Mucosa of descending colon (tissue), 3 donors: ENCODE results near the gene RBM48. TPM values are rescaled to one million over a fixed set of nuclear protein-coding genes. Genes with fewer than 3 reads are reported as not detected.
"Not testable (repeated sequence)": the region's sequence is repeated elsewhere in the genome, so short reads cannot be mapped to it uniquely, and the experiment has no call there.

ENCODE experiments used
- ATAC-seq: fragments of 200-7000 bp; cut with Tn5 transposase; one replicate; pipeline ENCODE4 v1.9.1; 2020; ENCODE audit warnings: mild to moderate bottlenecking, moderate library complexity
- DNase-seq, 3 donors: peaks; one replicate each; pipeline ENCODE4 v3.0.0-alpha.2; 2020
- H3K36me3 ChIP-seq: fragments of 200-600 bp; one replicate; pipeline ENCODE4 v1.8.0; 2021; ENCODE audit warnings: low read depth, mild to moderate bottlenecking
- H3K4me1 ChIP-seq: fragments of 200-600 bp; one replicate; pipeline ENCODE4 v1.8.0; 2021; ENCODE audit warnings: low read depth, mild to moderate bottlenecking
- H3K4me3 ChIP-seq: fragments of 200-600 bp; one replicate; pipeline ENCODE4 v1.8.0; 2021; ENCODE audit warnings: mild to moderate bottlenecking
- H3K9me3 ChIP-seq: fragments of 200-600 bp; one replicate; pipeline ENCODE4 v1.8.0; 2021; ENCODE audit warnings: mild to moderate bottlenecking
- CTCF ChIP-seq: fragments of 200-600 bp; IDR thresholded peaks from one replicate; pipeline ENCODE4 v1.8.0; 2022; ENCODE audit warnings: antibody characterized with exemption, mild to moderate bottlenecking
- intact Hi-C, 2 donors: fragments of 100-400 bp; cut with DNase I in 1 of 2; cut with micrococcal nuclease in 1 of 2; formaldehyde crosslinking; loops; one replicate each; pipeline versions ENCODE4 v1.11.0 to v1.11.1; 2022; cut with DNase I, micrococcal nuclease
- long read RNA-seq, 2 donors: library from polyadenylated mRNA; unstranded; transcript quantifications; one replicate each; pipeline ENCODE4 v2.0.0, GENCODE V29; 2019 to 2021
- total RNA-seq, 3 donors: library from RNA; stranded (reverse); fragmentation: NEBNext Ultra II Directional in 2 of 3; extraction: Animal tissue kit (Norgen Biotek cat#: 25700) in 2 of 3; gene quantifications; one replicate each; pipeline versions ENCODE4 v1.2.1 to v1.2.4, GENCODE V29; 2021 to 2023
- donor health status: DM: no; HTN: no; CAD: no; lungs with moderate emphysema.
- donor health status: DM: no; HTN: no; CAD: no.
- donor health status: DM: no; HTN: yes; CAD: no.

Gene RBM48
- 10 to 100 TPM in 2 of 3 donors, 1 to 10 TPM in 1; 8.7 to 12.9 (median 12.3) TPM for total RNA-seq
- long read RNA-seq, donor 1, transcript RBM48-201 (5 exons, 1,742 nt) = major isoform, 13 of 20 reads
- long read RNA-seq, donor 1, partial matches to known transcripts = 2 of 20 reads
- long read RNA-seq, donor 1, other reads (novel, unspliced or antisense) = 5 of 20 reads
- long read RNA-seq, donor 2, partial matches to known transcripts = 0 of 4 reads
- long read RNA-seq, donor 2, other reads (novel, unspliced or antisense) = 0 of 4 reads

GRCh38 chr7:92528188-92528957 lies at the start of gene RBM48, which contains the start of gene PEX1:
Gene RBM48, plus strand, starts transcription at chr7:92528795. Its CDS starts 19 bp downstream, at chr7:92528814.
Gene PEX1, minus strand, starts transcription at chr7:92528520. Its CDS starts 85 bp downstream, at chr7:92528435.
- Histone ChIP-seq H3K4me1 (peaks cover 9% of the 10 kb centered on the region), H3K4me3 (peak within 1 kb of the TSS; percentile 88), H3K36me3 (no peaks in the 10 kb centered on the region), H3K9me3 (no peaks in the 10 kb centered on the region)
- TF ChIP-seq CTCF = peak; percentile 67
- intact Hi-C loops = no loop called here
- peak; percentile 96 to 98 (median 97) for DNase-seq
- ATAC-seq = peak; percentile 98

DNA sequence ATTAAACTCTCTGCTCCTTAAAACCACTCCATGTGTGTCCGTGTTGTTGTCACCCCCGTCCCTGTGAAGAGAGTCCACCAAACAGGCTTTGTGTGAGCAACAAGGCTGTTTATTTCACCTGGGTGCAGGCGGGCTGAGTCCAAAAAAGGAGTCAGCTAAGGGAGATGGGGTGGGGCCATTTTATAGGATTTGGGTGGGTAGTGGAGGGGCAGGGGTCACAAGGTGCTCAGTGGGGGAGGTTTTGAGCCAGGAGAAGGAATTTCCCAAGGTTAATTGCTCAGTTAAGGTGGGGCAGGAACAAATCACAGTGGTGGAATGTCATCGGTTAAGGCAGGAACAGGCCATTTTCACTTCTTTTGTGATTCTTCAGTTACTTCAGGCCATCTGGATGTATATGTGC lies 49.4 kb upstream of the RBM48 start:
- H3K4me1 ChIP-seq, H3K9me3 ChIP-seq, H3K4me3 ChIP-seq, H3K36me3 ChIP-seq, intact Hi-C loops: not testable (repeated sequence)
- DNase-seq (peak in 1 of 3 donors; percentile 22), ATAC-seq (peak; percentile 74)

- DNase-seq, H3K36me3 ChIP-seq, H3K4me1 ChIP-seq, H3K9me3 ChIP-seq, H3K4me3 ChIP-seq, intact Hi-C loops, ATAC-seq: not testable (repeated sequence)
These were observed 45.0 kb upstream of the RBM48 start for GRCh38 chr7:92483624-92484023.

DNA sequence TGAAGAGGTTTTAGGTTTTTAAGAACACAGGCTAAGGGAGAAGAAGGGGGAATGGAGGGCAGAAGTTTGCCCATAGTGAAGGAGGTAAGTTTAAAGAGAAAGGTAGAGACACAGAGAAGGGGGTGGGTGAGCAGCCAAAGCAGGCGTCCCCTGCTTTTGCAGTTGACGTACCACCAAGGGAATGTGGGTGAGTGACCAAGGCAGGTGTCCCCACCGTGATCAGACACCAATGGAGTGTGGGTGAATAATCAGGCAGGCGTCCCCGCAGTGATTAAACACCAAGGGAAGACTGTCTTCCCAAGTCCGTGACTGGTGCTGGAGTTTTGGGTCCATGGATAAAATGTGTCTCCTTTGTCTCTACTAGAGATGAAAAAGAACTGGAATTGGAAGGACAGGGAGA lies 44.4 kb upstream of the RBM48 start:
- H3K4me3 ChIP-seq, H3K9me3 ChIP-seq, DNase-seq, H3K4me1 ChIP-seq, ATAC-seq, intact Hi-C loops, H3K36me3 ChIP-seq: not testable (repeated sequence)

- no peak for DNase-seq
- TF ChIP-seq CTCF = no peak
- Histone ChIP-seq H3K9me3 (no peaks in the 10 kb centered on the region), H3K36me3 (no peaks in the 10 kb centered on the region), H3K4me1 (peaks cover 10% of the 10 kb centered on the region), H3K4me3 (no peak overlapping the region)
- peak; percentile 40 for ATAC-seq
- intact Hi-C loops = no loop called here
These were observed 43.2 kb upstream of the RBM48 start for GRCh38 chr7:92485267-92485892.

- H3K4me1 ChIP-seq = peaks cover 10% of the 10 kb centered on the region
- DNase-seq (peak in 2 of 3 donors; percentile 57 to 78), ATAC-seq (peak; percentile 99)
- TF ChIP-seq CTCF = no peak
- intact Hi-C loops = no loop called here
- no peak overlapping the region for H3K4me3 ChIP-seq
- no peaks in the 10 kb centered on the region for H3K9me3 ChIP-seq
- no peaks in the 10 kb centered on the region for H3K36me3 ChIP-seq
These were observed 42.6 kb upstream of the RBM48 start for GRCh38 chr7:92485974-92486373.

GRCh38 chr7:92487804-92488203 lies 40.8 kb upstream of the RBM48 start:
- no peaks in the 10 kb centered on the region for H3K9me3 ChIP-seq
- DNase-seq = no peak
- H3K36me3 ChIP-seq = no peaks in the 10 kb centered on the region
- ATAC-seq = no peak
- intact Hi-C loops = no loop called here
- no peak for TF ChIP-seq CTCF
- peaks cover 10% of the 10 kb centered on the region for H3K4me1 ChIP-seq
- no peak overlapping the region for H3K4me3 ChIP-seq
